ENCODE results near the gene LMX1B.
"Not testable (repeated sequence)": the region's sequence is repeated elsewhere in the genome, so short reads cannot be mapped to it uniquely, and the experiment has no call there.

LMX1B gene

DNA sequence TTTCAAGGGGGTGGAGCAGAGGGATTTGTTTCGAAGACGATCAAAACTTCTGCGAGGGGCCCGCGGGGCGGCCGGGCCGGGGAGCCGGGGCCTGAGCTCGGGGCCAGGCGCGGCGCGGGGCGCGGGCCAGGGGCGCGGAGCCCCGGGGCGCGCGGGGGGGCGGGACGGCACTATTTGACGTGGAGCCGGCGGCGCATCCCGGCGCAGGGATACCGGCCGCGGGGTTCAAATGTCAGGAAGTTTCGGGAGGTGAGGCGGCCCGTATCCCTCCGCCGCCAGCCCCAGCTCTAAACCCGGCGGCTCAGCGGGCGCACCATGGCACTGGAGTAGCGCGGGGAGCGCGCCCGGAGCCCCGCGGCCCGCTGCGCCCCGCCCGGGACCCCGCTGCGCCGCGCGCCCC is at the start of gene LMX1B:
Gene LMX1B, plus strand, starts transcription at position 278 of the 400 bp plus-strand sequence. CDS start 522 bp downstream, outside the sequence.
- no peak for DNase-seq (ENCODE audit: low read depth in 4 of 4, low spot score in 1 of 4)

DNA sequence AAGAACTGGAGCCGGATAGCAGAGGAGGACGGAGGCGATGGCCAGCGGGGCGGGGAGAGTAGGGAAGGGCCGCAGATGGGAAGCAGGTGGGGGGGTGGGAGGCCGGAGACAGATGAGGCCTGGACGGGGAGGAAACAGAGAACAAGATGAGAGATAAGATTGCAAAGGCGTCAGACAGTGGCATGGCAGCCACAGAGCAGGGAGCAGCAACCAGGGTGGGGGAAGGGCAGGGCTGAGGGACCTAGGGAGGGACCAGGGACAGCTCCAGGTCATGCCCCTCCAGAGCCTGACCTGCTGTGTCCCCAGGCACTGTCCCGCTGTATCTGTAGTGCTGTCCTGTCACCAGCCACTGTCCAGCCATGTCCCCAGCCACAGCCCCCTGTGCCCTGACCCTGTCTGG is 49.6 kb upstream of the LMX1B start:
- no peak for DNase-seq (ENCODE audit: low read depth in 4 of 4, low spot score in 1 of 4)

DNA sequence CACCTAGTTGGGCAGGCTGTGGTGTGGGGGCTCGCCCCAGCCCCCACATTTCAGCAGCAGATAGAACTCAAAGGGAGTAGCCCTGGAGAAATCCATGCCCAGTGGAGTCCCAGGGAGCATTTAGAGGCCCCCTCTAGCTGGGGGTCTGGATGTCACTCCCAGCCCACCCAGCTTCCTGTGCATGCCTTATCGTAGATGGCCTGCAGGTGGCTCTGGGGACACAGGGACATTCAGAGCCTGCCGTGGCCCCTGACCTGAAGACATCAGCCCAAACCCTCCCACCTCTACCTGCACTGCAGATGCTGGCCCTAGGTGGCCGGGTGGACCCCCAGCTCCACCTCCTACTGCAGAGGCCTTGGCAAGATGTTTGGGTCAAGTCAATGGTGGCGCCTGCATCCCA is 49.0 kb upstream of the LMX1B start:
- DNase-seq (ENCODE audit: low read depth in 4 of 4, low spot score in 1 of 4), result no peak

DNA sequence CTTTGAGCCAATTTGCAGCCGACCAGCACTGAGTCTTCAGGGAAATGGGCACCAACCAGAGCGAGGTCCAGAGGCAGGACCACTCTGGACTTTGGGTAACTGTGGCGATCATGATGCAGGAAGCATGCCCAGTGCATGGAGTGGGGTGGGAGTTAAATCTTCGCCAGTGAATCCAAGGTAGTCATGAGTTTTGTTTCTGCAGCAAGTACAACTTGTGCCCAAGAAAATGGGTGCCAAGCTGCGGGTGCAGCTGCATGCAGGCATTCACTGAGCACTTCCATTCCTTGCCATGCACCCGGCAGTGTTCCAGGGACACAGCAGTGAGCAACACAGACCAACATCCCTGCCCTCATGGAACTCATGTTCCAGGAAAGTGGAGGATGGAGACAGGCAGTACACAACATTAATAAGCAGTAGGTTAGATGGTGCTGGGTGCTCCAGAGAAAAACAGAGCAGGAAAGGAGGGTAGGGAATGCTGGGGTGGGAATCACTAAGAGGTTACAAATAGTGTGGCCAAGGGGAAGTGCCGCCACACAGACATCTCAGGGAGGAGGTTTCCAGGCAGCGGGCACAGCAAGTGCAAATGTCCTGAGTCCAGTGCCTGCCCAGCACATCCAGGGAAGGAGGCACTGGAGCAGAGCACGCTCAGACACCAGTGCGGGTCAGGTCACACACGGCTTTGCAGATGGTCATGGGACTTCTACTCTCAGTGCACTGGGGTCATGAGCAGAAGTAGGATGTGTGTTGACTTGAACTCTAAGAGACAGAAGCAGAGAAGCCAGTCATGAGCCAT is 48.2 kb upstream of the LMX1B start:
- DNase-seq (ENCODE audit: low read depth in 4 of 4, low spot score in 1 of 4), result no peak

DNA sequence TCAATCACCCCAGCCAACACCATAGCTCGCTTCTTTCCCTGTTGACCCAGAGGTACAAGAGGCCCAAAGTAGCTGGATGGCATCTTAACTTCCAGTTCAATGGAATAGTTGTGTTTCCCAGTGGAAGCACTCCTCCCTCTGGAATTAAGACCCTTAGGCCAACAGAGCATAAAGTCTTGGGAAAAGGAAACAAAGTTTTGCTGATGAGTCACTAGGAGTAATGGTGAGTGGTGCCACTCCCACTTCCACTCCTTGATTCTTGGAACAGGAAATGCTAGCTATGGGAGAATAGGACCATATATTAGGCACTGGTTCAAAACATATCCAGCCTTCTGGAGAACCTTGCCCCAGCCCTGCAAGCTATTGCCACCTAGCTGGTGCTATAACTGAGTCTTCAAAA is 44.7 kb upstream of the LMX1B start:
- no peak for DNase-seq (ENCODE audit: low read depth in 4 of 4, low spot score in 1 of 4)

DNA sequence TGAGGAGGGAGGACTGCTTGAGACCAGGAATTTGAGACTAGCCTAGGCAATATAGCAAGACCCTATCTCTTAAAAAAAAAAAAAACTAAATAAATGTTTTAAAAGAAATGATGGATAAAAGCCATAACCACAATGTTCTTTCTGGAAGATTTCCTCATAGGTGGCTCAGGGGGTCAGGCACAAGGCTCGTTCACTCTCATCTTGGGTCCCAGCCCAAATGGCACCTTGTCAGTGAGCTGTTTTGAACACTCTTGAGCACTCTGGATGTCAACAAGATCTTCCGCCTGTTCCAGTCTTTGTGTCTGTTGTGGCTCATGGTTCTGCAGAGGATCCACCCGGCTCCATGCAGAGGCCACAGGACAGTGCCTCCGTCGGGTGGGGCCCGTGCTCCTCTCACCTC is 35.7 kb upstream of the LMX1B start:
- DNase-seq (ENCODE audit: low read depth in 4 of 4, low spot score in 1 of 4), result no peak

DNA sequence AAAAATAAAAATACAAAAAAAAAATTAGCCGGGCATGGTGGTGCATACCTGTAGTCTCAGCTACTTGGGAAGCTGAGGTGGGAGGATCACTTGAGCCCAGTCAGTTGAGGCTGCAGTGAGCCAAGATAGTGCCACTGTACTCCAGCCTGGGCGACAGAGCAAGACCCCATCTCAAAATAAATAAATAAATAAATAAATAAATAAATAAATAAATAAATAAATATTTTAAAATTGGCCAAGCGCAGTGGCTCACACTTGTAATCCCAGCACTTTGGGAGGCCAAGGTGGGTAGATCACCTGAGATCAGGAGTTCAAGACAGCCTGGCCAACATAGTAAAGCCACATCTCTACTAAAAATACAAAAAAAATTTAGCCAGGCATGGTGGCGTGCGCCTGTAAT is 33.4 kb upstream of the LMX1B start:
- DNase-seq (ENCODE audit: low read depth in 4 of 4, low spot score in 1 of 4), result not testable (repeated sequence)

DNA sequence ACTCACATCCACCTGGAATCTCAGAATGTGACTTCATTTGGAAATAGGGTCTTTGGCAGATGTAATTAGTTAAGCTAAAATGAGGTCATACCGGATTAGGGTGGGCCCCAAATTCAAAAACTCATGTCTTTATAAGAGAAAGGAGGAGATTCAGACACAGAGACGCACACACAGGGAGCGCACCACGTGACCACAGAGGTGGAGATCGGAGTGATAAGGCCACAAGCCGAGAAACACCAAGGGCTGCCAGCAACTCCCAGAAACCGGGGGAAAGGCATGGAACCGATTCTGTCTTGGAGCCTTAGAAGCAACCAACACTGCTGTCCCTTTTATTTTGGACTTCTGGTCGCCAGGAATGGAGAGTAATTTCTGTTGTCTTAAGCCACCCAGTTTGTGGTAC is 31.8 kb upstream of the LMX1B start:
- DNase-seq (ENCODE audit: low read depth in 4 of 4, low spot score in 1 of 4), result no peak

DNA sequence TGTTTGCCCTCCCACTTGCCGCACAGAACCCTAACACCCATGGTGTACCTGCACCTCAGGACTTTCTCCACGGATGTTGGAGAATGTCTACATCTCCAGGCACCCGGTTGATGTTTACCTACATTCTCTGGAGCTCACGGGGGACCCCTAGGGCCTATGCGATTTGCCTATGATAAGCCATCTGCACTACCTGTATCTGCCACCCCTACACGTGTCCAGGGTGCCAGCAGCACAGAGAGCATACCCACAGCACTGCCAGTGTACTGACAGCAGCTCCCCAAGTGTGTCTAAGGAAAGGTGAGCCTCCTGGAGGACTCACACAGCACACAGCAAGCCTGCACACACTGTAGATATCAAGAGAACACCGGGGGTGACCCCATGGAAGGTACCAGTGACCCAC is 31.3 kb upstream of the LMX1B start:
- no peak for DNase-seq (ENCODE audit: low read depth in 4 of 4, low spot score in 1 of 4)

DNA sequence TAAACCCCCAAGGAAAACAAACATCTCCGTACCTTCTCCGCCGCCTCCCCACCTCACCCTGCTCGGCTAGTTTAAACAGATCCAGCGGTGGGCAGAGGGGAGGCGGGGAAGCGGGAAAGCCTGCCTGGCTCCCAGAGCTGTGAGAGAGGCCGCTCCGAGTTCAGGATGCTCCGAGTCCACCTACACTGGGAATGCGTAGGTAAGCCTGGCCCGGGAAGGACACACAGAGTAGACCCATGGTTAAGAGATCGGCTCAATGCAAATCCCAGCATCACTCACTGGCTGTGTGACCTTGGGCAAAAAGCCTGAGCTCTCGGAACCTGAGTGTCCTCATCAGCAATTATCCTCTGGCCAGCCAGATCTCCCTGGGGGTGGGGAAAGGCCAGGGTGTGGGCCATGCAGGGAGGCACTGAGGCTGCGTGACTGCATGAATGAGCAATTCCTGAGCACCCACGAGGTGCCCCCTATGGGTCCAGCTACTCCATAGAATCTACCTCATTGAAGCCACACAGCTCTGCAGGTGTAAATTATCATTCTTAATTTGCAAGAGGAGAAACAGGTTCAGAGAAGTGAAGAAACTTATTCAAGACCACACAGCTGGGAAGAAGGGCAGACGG is 30.5 kb upstream of the LMX1B start:
- no peak for DNase-seq (ENCODE audit: low read depth in 4 of 4, low spot score in 1 of 4)

DNA sequence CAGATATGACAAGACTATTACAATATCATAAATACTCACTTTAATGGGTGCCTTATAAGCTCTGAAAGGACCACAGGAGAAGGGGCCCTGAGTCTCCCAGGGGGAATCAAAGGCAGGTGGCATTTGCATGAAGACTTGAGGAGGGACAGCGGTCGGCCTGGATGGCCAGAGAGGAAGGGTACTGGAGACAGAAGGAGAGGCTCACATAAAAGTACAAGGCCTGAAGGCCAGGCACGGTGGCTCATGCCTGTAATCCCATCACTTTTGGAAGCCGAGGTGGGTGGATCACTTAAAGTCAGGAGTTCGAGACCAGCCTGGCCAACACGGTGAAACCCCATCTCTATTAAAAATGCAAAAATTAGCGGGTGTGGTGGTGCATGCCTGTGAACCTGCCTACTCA is 29.1 kb upstream of the LMX1B start:
- no peak for DNase-seq (ENCODE audit: low read depth in 4 of 4, low spot score in 1 of 4)

DNA sequence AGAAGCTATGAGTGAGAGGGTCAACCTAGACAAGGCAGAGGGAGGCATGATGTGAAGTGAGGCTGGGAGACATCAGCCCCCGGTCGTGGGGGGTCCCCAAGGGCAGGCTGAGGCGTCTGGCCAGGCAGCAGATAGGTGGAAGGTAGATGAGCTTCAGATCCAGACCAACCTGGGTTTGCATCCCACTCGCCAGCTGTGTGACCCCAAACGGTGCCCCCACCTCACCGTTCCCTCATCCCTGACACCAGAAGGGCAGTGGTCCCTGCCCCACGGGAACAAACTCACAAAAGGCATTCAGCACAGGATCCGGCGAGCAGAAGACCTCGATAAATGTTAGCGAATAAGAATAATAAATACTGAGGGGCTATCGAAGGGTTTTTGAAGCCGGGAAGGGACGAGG is 27.5 kb upstream of the LMX1B start:
- no peak for DNase-seq (ENCODE audit: low read depth in 4 of 4, low spot score in 1 of 4)

DNA sequence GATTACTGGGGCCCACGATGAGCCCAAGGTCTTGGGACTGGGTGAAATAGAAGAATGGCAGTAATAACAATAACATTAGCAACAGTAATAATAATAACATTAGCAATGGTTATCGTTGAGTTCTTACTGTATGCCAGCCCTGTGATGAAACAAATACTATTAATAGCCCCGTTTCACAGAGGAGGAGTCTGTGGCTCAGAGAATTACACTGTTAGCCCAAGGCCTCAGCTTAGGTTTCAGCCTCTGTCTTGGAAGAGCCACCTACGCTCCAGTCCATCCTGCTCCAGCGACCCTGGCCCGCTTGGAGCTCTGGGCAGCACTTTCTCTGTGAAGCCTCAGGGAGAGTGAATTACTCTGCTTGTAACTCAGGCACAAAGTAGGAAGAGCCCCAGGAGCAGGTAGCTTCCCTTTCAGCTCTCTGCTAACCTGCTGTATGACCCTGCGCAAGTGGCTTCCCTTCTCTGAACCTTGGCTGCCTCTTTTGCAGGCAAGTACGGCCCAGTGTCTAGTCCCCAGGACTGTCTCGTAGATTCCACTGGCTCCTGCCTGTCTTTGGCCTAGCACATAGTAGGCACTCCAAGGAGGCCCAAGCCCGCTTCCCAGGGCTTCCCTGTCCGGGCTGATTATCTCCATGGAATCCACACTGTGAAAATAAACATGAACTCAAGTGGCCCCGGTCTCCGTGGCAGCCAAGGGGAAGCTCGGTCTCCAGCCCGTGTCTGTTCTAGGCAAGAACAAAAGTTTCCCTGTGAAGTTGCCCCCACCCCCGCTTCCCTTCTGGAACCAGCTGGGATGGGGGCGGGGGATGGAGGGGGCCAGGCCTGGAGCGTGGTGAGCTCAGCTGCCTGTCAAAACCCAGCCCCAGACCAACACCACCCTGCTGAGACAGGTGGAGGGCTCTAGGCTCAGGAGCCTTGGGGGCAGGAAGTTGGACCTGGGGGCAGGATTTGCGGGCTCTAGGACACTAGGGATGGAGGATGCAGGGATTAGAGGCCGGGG is 26.2 kb upstream of the LMX1B start:
- DNase-seq (ENCODE audit: low read depth in 4 of 4, low spot score in 1 of 4), result no peak

DNA sequence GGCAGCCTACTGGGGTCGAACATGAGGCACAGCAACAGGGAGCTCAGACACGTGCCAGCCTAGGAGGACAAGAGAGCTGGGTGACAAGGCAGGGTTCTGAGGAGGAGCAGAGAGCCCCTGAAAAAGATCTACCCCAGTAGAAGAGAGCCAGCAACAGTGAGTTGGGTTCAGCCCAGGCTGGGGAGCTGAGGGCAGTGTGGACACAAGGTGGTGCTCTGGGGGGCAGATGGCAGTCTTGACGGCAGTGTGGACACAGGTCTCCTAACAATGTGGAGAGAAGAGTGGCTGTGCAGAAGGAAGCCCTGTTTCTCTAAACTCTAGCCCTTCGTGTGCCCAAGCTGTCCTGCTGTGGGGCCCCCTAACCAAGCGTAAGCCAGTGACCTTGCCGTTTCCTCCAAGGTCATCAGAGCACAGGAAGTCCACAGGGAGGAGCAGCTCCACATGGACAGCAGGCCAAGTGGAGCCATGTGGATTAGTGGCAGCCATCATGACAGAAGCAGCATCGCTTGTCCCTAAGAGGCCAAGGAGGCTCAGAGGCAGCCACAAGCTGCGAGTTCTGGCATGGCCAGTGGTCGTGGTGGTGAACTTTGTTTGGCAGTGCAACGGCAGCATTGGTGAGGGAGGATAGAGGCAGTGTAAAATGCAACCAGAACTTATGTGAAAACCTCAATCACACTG is 25.1 kb upstream of the LMX1B start:
- DNase-seq (ENCODE audit: low read depth in 4 of 4, low spot score in 1 of 4), result no peak

DNA sequence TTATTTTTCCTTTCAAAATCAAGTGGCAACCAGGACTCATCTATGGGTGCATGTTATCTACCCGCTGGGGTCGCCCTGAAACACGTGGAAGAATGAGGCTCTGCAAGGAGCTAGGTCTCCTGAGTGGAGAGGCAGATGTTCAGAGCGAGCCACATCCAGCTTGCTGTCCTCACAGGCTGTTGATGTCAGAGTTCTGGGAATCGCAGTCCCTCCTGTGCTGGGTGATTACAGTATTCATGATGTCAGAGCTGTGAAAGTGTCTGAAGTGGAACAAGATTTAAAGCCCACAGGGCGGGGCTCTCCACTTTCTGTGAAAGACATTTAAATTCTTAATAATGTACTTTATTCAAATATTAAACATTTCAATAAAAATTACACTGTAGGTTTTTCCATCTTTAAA is 24.4 kb upstream of the LMX1B start:
- no peak for DNase-seq (ENCODE audit: low read depth in 4 of 4, low spot score in 1 of 4)

DNA sequence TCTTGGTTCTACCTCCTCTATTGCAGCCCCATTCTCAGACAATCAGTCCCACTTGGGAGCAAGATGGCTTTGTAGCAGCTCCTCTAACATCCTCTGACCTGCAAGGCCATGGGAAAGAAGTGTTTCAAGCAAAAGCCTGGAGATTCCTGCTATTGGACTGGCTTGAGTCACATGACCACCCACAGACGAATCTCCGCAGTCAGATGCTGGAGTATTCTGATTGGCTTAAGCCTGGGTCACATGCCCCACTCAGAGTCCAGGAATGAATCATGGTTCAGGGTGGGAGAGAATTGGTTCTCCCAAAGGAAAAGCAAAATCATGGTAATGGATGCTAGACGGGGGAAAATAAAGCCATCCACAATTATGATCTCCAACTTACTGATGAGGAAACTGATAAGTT is 22.6 kb upstream of the LMX1B start:
- no peak for DNase-seq (ENCODE audit: low read depth in 4 of 4, low spot score in 1 of 4)

DNA sequence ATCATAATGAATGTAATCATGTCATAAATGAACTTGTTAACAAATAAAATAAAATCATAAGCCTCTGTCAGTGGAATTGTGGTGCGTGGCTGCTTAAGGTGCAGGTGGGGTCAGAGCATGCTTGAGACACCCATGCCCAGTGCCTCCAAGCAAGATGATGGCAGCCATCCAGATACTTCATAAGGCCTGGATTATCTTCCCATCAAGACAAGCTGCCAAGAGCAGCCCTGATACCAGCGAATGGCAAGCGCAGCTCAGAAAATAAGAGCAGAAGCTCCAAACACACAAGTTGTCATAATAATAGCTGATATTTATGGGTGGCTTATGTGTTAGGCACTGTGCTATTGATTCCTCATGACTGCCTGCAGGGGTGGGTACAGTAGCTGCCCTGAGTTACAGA is 21.8 kb upstream of the LMX1B start:
- no peak for DNase-seq (ENCODE audit: low read depth in 4 of 4, low spot score in 1 of 4)

DNA sequence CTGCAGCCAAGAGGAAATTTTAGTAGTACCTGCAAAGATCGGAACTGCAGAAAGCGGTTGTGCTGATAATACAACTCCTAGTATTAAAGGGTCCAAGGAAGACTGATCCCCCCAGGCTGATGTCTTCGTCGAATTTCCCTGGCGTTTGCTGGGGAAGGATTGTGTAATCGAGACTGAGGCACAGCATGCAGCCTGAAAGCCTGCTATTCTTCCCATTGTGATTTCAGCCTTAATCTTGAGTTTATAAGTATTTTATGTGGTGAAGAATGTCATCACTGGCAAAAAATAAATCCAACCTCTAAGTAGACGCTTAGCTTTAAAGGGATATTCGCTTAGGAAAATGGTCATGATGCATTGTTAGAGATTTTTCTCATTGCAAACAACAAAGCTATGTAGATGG is 21.3 kb upstream of the LMX1B start:
- no peak for DNase-seq (ENCODE audit: low read depth in 4 of 4, low spot score in 1 of 4)

DNA sequence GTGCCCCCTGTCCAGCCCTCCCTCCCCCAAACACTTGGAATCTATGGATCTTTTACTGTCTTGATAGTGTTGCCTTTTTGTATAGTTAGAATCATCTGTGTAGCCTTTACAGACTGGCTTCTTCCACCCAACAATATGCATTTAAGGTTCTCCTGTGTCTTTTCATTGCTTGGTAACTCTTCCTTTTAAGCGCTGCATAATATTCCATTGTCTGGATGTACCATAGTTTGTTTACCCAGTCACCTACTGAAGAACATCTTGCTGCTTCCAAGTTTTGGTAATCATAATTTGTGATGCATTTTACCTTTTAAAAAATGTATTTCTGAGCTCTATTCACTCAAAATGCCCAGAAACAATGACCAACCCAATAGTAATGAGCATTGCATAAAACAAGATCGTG is 17.7 kb upstream of the LMX1B start:
- DNase-seq (ENCODE audit: low read depth in 4 of 4, low spot score in 1 of 4), result no peak

DNA sequence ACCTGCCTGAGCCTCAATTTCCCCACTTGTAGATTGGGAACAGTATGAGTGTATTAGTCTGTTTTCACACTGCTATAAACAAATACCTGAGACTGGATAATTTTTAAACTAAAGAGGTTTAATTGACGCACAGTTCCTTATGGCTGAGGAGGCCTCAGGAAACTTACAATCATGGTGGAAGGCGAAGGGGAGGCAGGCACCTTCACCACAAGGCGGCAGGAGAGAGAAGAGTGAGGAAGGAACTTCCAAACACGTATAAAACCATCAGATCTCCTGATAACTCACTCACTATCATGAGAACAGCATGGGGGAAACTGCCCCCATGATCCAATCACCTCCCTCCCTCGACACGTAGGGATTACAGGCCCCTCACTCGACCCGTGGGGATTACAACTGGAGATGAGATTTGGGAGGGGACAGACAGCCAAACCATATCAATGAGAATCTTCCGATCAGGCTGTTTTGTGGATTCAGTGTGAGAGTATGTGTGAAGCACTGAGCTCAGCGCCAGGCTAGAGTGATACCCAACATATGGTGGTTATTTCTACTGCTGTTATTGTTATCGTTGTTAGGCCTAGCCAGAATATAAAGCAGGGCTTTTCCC is 14.6 kb upstream of the LMX1B start:
- DNase-seq (ENCODE audit: low read depth in 4 of 4, low spot score in 1 of 4), result no peak

Data from stimulated activated CD4-positive, alpha-beta T cell treated with anti-CD3 and anti-CD28 coated beads, Interleukin-1b, Interleukin-23, amount 100 ng/mL, for 24 hours (primary cell).